Cardiac septum (tissue), 1 donor: ENCODE results near the gene MSI2. TPM values are rescaled to one million over a fixed set of nuclear protein-coding genes. Genes with fewer than 3 reads are reported as not detected.

ENCODE experiments used
- DNase-seq: peaks from one replicate; pipeline ENCODE4 v3.0.0-alpha.2; 2020; ENCODE audit warnings: low spot score
- intact Hi-C: fragments of 100-400 bp; cut with DNase I; formaldehyde crosslinking; loops from one replicate; pipeline ENCODE4 v1.14.0; 2022
- total RNA-seq: library from RNA; stranded (reverse); fragmentation: NEBNext Ultra II Directional; extraction: Animal tissue kit (Norgen Biotek cat#: 25700); gene quantifications from one replicate; pipeline ENCODE4 v1.2.1, GENCODE V29; 2021
- donor health status: DM: no; HTN: no; CAD: no.

Gene MSI2
- total RNA-seq, 1 donor from 2014 or later, result 112 TPM

- DNase-seq, result no peak
- intact Hi-C loops, result loop anchor here (5.0 kb wide), 1 partner anchor 388 kb away; no protein-coding TSS in a partner anchor
Measured at GRCh38 chr17:57284583-57284982, 28.3 kb downstream of the MSI2 start.

GRCh38 chr17:57284984-57285646, 28.8 kb downstream of the MSI2 start:
- DNase-seq, result no peak
- intact Hi-C loops, result loop anchor here (5.0 kb wide), 1 partner anchor 387 kb away; no protein-coding TSS in a partner anchor

DNA sequence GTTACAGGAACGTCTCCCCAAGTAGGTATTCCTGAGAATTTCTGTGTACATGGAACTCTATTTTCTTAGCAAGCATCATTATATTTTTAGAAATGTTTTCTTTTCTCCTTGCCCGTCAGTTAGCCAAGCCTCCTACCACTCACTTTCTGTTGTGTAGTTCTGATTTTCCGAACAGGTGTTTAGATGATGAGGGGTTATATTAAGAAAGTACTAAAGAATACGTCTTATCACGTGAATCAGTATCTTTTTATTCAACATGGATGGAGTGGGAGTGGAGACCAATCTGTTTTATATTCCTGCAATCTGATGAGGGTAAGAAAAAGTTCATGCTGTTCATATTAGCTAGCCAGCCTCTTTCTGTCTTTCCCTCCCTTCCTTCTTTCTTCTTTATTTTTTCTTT, 29.4 kb downstream of the MSI2 start:
- intact Hi-C loops, result no loop called here
- no peak for DNase-seq

DNA sequence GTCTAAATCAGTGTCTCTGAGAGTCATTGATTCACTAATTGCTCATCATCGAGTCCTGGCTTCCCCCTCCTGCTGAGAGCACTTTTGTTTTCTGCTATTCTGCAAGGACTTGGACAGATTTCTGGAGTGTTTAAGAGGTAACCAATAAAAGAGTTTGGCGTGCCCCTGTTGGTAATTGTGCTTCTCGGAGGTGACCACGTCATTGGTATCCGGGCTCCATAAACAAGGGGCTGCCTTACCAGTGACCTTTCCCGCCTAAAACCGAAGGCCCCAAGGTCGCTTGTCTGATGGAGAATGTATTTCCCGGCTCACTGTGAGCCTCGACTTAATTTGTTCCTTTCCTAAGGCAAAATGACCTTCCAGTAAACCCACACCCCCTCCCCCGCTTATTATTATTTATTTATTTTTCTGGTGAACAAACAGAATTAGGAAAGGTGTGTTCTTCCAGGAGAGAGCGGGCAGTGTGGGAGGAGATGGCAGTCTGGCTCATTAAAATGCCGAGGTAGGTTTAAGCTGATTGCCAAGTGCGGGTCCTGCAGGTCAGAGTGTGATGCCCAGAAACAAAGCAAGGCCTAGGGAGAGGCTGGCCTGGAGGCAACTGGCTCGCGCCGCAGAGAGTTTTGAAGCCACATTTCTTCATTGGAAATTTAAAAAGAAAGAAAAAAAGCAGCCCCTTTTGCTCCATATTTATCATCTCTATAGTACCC, 30.2 kb downstream of the MSI2 start:
- intact Hi-C loops, result no loop called here
- no peak for DNase-seq

GRCh38 chr17:57288040-57288772, 31.9 kb downstream of the MSI2 start:
- DNase-seq, result no peak
- intact Hi-C loops, result no loop called here

- no peak for DNase-seq
- intact Hi-C loops, result no loop called here
Measured at GRCh38 chr17:57288773-57289121, 32.4 kb downstream of the MSI2 start.

DNA sequence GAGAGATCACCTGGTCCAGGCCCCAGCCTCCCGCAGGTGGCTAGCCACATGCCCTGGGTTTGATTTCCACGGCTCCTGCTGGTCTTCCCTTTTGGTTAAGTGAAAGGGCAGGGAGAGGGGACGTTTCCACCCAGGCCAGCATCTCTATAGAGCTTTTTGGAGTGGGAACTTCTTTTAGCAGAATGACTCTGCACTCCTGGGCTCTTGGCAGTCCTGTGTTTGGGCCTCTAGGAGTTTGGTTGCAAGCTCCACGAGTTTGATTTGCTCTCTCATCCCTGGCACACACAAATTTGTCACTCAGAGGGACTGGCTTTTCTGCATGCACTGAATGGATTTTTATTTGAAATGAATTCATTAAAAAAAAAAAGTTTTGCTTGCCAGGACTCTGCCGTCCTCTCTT, 32.8 kb downstream of the MSI2 start:
- intact Hi-C loops, result no loop called here
- DNase-seq, result no peak

GRCh38 chr17:57289613-57290012, 33.3 kb downstream of the MSI2 start:
- no peak for DNase-seq
- intact Hi-C loops, result no loop called here

GRCh38 chr17:57290981-57291380, 34.7 kb downstream of the MSI2 start:
- intact Hi-C loops, result no loop called here
- no peak for DNase-seq

GRCh38 chr17:57292091-57292490, 35.8 kb downstream of the MSI2 start:
- intact Hi-C loops, result no loop called here

GRCh38 chr17:57293077-57293476, 36.8 kb downstream of the MSI2 start:
- intact Hi-C loops, result no loop called here
- DNase-seq, result no peak

More at GRCh38 chr17:57292091-57292490, 35.8 kb downstream of the MSI2 start:
- DNase-seq, result no peak

DNA sequence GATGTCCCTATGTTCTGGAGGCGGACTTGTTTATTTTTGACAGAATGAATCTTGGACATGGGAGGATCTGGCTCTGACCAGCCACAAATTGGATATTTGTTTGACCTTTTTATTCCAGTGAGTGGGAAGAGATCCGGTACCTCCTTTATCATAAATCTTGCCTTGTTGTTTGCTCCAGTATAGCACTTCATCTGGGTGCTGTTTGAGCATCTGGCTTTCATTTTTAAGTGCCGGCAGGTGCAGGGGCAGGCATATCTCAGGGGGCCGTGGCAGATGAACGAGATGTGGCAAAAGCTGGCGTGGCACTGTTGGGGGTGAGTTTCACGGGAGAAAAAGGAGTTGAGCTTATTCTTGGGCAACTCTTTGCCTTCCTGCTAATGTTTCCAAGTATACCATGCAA, 37.8 kb downstream of the MSI2 start:
- DNase-seq, result no peak
- intact Hi-C loops, result no loop called here

GRCh38 chr17:57294629-57295501, 38.5 kb downstream of the MSI2 start:
- no peak for DNase-seq
- intact Hi-C loops, result no loop called here

- intact Hi-C loops, result no loop called here
Measured at GRCh38 chr17:57295526-57296023, 39.3 kb downstream of the MSI2 start.

DNA sequence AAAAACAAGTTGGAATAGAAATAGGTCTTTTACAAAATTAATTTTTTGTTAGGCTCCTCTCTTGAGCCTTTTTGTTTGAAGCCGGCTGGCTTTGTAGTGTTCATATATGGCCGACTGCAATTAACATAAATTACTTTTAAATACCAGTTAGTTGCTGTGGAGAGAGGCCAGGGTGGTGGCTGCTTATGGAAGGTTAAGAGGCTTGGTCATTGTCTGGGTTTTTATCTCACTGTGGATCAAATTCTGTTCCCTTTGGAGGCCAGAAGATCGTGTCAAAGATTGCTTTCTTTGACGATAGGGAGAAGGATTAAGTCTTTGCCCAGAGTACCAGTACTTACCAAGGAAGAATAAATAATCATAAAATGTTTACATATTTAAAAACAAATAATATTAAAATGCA, 39.9 kb downstream of the MSI2 start:
- no peak for DNase-seq
- intact Hi-C loops, result no loop called here

More at GRCh38 chr17:57295526-57296023, 39.3 kb downstream of the MSI2 start:
- no peak for DNase-seq

DNA sequence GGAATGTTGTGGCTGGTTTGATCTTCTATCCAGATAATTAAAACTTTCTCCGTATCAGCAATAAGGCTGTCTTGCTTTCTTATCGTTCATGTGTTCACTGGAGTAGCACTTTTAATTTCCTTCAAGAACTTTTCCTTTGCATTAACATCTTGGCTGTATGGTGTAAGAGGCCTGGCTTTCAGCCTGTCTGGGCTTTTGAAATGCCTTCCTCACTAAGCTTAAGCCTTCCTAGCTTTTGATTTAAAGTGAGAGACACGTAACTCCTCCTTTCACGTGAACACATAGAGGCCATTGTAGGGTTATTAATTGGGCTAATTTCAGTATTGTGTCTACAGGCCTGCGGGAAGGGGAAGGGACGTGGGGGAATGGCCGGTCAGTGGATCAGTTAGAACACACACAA, 42.9 kb downstream of the MSI2 start:
- no peak for DNase-seq
- intact Hi-C loops, result no loop called here

DNA sequence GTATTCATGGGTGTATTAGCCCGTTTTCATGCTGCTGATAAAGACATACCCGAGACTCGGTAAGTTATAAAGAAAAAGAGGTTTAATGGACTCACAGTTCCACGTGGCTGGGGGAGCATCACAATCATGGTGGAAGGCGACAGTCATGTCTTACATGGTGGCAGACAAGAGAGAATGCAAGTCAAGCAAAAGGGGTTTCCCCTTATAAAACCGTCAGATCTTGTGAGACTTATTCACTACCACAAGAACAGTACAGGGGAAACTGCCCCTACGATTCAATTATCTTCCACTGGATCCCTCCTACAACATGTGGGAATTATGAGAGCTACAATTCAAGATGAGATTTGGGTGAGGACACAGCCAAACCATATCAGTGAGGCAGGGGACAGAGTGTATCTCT, 44.3 kb downstream of the MSI2 start:
- intact Hi-C loops, result loop anchor here (5.0 kb wide), 1 partner anchor 37 kb away; no protein-coding TSS in a partner anchor
- peak; percentile 7 for DNase-seq

- DNase-seq, result peak; percentile 46
- intact Hi-C loops, result loop anchor here (5.0 kb wide), 1 partner anchor 34 kb away; no protein-coding TSS in a partner anchor
Measured at GRCh38 chr17:57302690-57303465, 46.6 kb downstream of the MSI2 start.
